DOHH2 (cell line): Measurements from ENCODE around the gene ANKRD13C.

Source experiments
- EZH2phosphoT487 ChIP-seq: fragments of 200-600 bp; sonication (generic); IDR thresholded peaks from 2 replicates; pipeline ENCODE4 v1.6.1; 2017; ENCODE audit warnings: borderline replicate concordance, mild to moderate bottlenecking, antibody characterized with exemption, low read length, moderate library complexity, mixed read lengths
- TF ChIP-seq, protein P1 (sequence below): fragments of 200-600 bp; sonication (generic); IDR thresholded peaks from one replicate; pipeline ENCODE4 v1.5.1; 2014; ENCODE audit warnings: antibody characterized with exemption, mild to moderate bottlenecking, low read depth, low read length; ENCODE audit not compliant: poor library complexity, severe bottlenecking

DNA sequence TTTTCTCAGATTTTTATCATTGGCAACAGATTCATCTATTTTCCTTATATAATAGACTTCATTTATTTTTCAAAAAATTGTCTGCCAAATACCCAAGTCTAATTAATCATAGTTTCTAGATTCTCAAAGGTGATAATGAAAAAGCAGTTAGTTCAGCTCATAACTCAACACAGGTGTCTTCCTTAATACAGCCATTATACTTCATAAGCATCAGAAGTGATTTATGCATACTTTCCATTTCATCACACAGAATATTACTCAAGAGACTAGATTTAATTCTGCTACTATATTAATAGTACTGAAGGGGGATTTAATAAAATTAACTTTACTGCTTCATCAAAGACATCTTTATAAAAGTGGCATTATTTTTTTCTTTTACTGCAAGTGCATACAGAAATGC is 114.6 kb downstream of the ANKRD13C start:
- TF ChIP-seq, protein P1, sequence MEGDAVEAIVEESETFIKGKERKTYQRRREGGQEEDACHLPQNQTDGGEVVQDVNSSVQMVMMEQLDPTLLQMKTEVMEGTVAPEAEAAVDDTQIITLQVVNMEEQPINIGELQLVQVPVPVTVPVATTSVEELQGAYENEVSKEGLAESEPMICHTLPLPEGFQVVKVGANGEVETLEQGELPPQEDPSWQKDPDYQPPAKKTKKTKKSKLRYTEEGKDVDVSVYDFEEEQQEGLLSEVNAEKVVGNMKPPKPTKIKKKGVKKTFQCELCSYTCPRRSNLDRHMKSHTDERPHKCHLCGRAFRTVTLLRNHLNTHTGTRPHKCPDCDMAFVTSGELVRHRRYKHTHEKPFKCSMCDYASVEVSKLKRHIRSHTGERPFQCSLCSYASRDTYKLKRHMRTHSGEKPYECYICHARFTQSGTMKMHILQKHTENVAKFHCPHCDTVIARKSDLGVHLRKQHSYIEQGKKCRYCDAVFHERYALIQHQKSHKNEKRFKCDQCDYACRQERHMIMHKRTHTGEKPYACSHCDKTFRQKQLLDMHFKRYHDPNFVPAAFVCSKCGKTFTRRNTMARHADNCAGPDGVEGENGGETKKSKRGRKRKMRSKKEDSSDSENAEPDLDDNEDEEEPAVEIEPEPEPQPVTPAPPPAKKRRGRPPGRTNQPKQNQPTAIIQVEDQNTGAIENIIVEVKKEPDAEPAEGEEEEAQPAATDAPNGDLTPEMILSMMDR = no peak
- no peak for TF ChIP-seq EZH2phosphoT487
